ENCODE measurements around the gene SELENOF.

SELENOF gene

DNA sequence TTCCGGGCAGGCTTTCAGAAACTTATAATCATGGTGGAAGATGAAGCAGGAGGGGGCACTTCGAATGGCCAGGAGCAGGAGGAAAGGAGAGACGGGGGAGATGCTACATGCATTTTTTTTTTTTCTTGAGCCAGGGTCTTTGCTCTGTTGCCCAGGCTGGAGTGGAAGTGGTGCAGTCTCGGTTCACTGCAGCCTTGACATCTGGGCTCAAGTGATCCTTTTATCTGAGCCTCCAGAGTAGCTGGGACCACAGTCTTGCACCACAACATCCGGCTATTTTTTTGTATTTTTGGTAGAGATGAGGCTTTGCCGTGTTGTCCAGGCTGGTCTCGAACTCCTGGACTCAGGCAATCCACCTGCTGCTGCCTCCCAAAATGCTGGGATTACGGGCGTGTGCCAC, 61.6 kb downstream of the SELENOF start:
- Histone ChIP-seq H3K36me3 (ENCODE audit: control insufficient read depth, insufficient read depth, low read length) (no peaks in the 10 kb centered on the region), H3K4me3 (ENCODE audit: low read depth, low read length) (no peak overlapping the region), H3K9ac (ENCODE audit: low read depth, low read length) (no peak overlapping the region), H3K4me1 (ENCODE audit: control insufficient read depth, insufficient read depth, low read length) (no peaks in the 10 kb centered on the region), H3K27me3 (ENCODE audit: control insufficient read depth, insufficient read depth, low read length) (no peaks in the 10 kb centered on the region), H3K9me3 (ENCODE audit: control insufficient read depth, insufficient read depth, low read length) (no peaks in the 10 kb centered on the region)

DNA sequence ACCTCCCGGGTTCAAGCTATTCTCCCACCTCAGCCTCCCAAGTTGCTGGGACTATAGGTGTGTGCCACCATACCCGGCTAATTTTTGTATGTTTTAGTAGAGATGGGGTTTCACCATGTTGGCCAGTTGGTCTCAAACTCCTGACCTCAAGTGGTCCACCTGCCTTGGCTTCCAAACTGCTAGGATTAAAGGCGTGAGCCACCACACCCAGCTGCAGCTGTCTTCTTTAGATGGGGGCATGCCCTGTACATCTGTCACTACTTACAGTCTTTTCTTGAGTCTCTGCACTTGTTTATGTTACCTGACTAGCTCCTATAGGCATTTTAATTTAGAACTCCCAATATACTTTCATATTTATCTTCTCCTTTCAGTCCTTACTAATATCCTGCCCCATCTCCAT, 64.2 kb downstream of the SELENOF start:
- Histone ChIP-seq H3K9ac (ENCODE audit: low read depth, low read length) (no peak overlapping the region), H3K27me3 (ENCODE audit: control insufficient read depth, insufficient read depth, low read length) (no peaks in the 10 kb centered on the region), H3K4me3 (ENCODE audit: low read depth, low read length) (no peak overlapping the region)

DNA sequence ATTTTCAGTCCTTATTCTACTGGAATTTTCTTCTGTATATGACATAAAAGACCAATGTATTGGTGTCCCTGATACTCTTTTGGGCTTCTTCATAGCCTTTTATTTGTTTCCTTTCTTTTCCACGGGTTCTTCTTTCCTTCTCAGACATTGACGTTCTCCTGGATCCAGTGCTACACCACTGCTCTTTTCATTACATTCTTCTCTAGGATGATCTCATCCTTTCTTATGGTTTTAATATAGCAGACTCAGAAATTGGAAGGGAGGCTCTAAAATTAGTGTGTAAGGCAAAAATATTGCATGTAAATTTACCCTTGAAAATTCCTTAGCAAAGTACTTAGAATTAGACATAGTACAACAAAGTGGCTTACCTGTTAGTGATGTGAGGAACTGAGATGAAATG, 65.3 kb downstream of the SELENOF start:
- H3K4me3 ChIP-seq (ENCODE audit: low read depth, low read length), result no peak overlapping the region

More for the DNA sequence above, 64.2 kb downstream of the SELENOF start:
- H3K36me3 ChIP-seq (ENCODE audit: control insufficient read depth, insufficient read depth, low read length), result no peaks in the 10 kb centered on the region
- no peaks in the 10 kb centered on the region for H3K9me3 ChIP-seq (ENCODE audit: control insufficient read depth, insufficient read depth, low read length)
- H3K4me1 ChIP-seq (ENCODE audit: control insufficient read depth, insufficient read depth, low read length), result no peaks in the 10 kb centered on the region

DNA sequence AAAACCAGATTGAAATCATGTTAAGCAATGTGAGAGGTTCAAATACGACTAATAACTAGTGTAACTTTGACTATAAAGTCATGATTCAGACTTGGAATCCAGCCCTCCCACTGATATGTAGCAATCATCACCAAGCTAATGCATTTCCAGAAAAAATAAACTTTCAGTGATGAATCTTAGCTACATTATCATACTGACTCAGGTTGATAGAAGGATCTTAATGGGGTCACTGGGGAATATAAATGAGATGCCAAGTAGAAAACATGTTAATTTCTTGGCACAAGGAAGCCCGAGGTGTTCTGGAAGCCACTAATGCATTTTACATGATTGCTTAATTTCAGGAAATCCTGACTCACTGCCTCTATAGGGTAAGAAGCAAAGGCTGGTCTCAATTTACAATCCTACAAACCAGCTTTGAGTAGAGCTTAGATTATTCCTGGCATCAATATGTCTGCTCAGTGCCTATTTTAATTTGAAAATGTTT, 67.7 kb downstream of the SELENOF start:
- H3K9me3 ChIP-seq (ENCODE audit: control insufficient read depth, insufficient read depth, low read length), result no peaks in the 10 kb centered on the region
- no peak overlapping the region for H3K4me3 ChIP-seq (ENCODE audit: low read depth, low read length)
- no peak overlapping the region for H3K9ac ChIP-seq (ENCODE audit: low read depth, low read length)
- no peaks in the 10 kb centered on the region for H3K36me3 ChIP-seq (ENCODE audit: control insufficient read depth, insufficient read depth, low read length)
- no peaks in the 10 kb centered on the region for H3K27me3 ChIP-seq (ENCODE audit: control insufficient read depth, insufficient read depth, low read length)
- no peaks in the 10 kb centered on the region for H3K4me1 ChIP-seq (ENCODE audit: control insufficient read depth, insufficient read depth, low read length)

More for the DNA sequence above, 65.3 kb downstream of the SELENOF start:
- Histone ChIP-seq H3K4me1 (ENCODE audit: control insufficient read depth, insufficient read depth, low read length) (no peaks in the 10 kb centered on the region), H3K9me3 (ENCODE audit: control insufficient read depth, insufficient read depth, low read length) (no peaks in the 10 kb centered on the region), H3K36me3 (ENCODE audit: control insufficient read depth, insufficient read depth, low read length) (no peaks in the 10 kb centered on the region), H3K9ac (ENCODE audit: low read depth, low read length) (no peak overlapping the region), H3K27me3 (ENCODE audit: control insufficient read depth, insufficient read depth, low read length) (no peaks in the 10 kb centered on the region)

DNA sequence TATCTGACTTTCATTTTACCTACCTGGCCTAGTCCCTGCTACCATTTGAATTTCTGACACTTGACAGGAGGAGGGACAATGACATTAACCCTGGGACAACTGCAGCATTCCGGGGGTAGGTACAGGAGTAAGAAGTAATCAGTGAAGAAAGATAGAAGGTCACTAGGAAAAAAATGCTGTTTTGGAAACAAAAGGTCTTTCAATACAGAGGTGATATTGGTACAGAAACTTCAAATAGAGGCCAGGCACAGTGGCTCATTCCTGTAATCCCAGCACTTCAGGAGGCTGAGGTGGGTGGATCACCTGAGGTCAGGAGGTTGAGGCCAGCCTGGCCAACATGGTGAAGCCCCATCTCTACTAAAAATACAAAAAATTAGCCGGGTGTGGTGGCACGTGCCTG, 68.4 kb downstream of the SELENOF start:
- no peaks in the 10 kb centered on the region for H3K27me3 ChIP-seq (ENCODE audit: control insufficient read depth, insufficient read depth, low read length)
- no peaks in the 10 kb centered on the region for H3K4me1 ChIP-seq (ENCODE audit: control insufficient read depth, insufficient read depth, low read length)
- H3K9me3 ChIP-seq (ENCODE audit: control insufficient read depth, insufficient read depth, low read length), result no peaks in the 10 kb centered on the region
- no peaks in the 10 kb centered on the region for H3K36me3 ChIP-seq (ENCODE audit: control insufficient read depth, insufficient read depth, low read length)
- H3K9ac ChIP-seq (ENCODE audit: low read depth, low read length), result no peak overlapping the region
- no peak overlapping the region for H3K4me3 ChIP-seq (ENCODE audit: low read depth, low read length)

DNA sequence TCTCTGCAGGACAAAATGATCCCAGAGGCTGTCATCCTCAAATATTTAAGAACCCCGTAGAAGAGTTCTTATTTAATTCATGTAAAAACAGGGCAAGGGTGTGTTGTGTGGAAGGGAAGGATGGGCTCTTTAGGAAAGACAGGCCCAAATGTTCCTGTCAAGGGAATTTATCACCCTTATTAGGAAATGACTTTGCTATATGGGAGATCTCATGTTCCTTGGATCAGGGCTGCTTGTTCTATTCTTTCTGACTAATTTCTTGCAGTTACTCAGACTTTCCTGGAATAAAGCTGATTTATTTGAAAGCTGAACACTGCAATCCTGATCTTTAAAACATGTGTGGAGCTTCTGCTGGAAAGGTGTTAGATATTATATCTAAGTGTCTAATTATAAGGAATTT, 72.8 kb downstream of the SELENOF start:
- Histone ChIP-seq H3K9ac (ENCODE audit: low read depth, low read length) (no peak overlapping the region), H3K27me3 (ENCODE audit: control insufficient read depth, insufficient read depth, low read length) (no peaks in the 10 kb centered on the region), H3K36me3 (ENCODE audit: control insufficient read depth, insufficient read depth, low read length) (no peaks in the 10 kb centered on the region), H3K4me1 (ENCODE audit: control insufficient read depth, insufficient read depth, low read length) (no peaks in the 10 kb centered on the region), H3K9me3 (ENCODE audit: control insufficient read depth, insufficient read depth, low read length) (no peaks in the 10 kb centered on the region), H3K4me3 (ENCODE audit: low read depth, low read length) (no peak overlapping the region)

DNA sequence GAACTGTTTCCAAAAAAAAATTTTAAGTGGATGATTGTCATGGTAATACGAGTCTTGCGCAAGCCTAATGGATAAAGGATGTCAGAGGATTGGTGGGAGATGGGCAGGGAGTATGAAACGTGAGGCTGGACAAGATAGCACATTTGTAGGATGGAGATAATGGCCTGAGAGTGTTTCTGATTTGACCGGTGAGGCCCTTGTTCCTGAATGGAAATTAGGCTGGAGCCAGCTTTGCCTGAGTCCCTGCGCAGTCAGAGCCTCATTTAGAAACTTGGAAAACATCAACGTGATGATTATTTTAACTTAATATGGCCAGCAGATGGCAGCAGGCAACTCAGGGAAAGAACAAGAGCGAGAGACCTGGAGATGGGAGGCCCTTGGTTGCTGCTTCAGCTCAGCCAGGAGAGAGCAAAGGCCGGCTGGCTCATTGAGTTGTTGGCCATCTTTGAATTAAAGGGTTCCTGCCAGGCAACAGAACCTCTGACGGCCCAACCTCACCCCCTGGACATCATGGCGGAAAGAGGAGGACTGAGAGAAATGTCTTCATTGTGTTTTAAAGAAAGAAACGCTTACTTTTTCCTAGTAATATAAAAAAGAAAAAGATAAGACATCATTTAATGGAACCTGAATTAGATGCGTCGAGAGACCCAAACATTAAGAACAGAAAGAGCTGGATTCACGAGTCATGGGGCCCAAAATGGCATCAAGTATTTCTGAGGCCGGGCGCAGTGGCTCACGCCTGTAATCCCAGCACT, 80.3 kb downstream of the SELENOF start:
- Histone ChIP-seq H3K27me3 (ENCODE audit: control insufficient read depth, insufficient read depth, low read length) (no peaks in the 10 kb centered on the region), H3K36me3 (ENCODE audit: control insufficient read depth, insufficient read depth, low read length) (no peaks in the 10 kb centered on the region), H3K9me3 (ENCODE audit: control insufficient read depth, insufficient read depth, low read length) (no peaks in the 10 kb centered on the region), H3K4me3 (ENCODE audit: low read depth, low read length) (no peak overlapping the region), H3K4me1 (ENCODE audit: control insufficient read depth, insufficient read depth, low read length) (no peaks in the 10 kb centered on the region), H3K9ac (ENCODE audit: low read depth, low read length) (no peak overlapping the region)

DNA sequence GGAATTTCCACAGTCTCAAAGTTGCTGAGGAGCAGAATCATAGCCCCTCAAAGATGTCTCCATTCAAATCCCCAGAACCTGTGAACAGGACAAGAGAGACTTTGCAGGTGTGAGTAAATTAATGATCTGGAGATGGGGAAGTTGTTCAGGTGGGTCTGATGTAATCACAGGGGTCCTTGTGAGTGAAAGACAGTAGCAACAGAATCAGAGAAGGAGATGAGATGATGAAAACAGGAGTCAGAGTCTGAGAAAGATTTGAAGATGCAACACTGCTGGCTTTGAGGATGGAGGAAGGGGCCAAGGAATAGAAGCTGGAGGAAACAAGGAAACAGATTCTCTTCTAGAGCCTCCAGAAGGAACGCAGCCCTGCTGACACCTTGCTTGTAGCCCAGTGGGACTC, 81.5 kb downstream of the SELENOF start:
- H3K9me3 ChIP-seq (ENCODE audit: control insufficient read depth, insufficient read depth, low read length), result no peaks in the 10 kb centered on the region
- no peaks in the 10 kb centered on the region for H3K4me1 ChIP-seq (ENCODE audit: control insufficient read depth, insufficient read depth, low read length)
- H3K9ac ChIP-seq (ENCODE audit: low read depth, low read length), result no peak overlapping the region
- H3K4me3 ChIP-seq (ENCODE audit: low read depth, low read length), result no peak overlapping the region
- no peaks in the 10 kb centered on the region for H3K36me3 ChIP-seq (ENCODE audit: control insufficient read depth, insufficient read depth, low read length)
- no peaks in the 10 kb centered on the region for H3K27me3 ChIP-seq (ENCODE audit: control insufficient read depth, insufficient read depth, low read length)

DNA sequence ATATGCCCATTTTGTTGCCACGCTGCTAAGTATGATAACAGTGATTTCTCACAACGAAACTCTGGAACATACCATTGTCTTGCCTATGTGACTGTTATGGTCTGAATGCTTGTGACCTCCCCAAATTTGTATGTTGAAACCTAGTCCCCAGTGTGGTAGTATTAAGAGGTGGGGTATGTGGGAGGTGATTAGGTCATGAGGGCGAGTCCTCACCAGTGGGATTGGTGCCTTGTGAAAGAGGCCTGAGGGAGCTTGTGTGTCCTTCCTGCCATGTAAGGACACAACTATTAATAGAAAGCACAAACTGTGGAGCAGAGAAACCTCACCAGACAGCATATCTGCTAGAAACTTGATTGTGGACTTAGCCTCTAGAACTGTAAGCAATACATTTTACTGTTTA, 84.6 kb downstream of the SELENOF start:
- no peaks in the 10 kb centered on the region for H3K4me1 ChIP-seq (ENCODE audit: control insufficient read depth, insufficient read depth, low read length)
- H3K9me3 ChIP-seq (ENCODE audit: control insufficient read depth, insufficient read depth, low read length), result no peaks in the 10 kb centered on the region
- H3K9ac ChIP-seq (ENCODE audit: low read depth, low read length), result no peak overlapping the region
- no peaks in the 10 kb centered on the region for H3K27me3 ChIP-seq (ENCODE audit: control insufficient read depth, insufficient read depth, low read length)
- no peak overlapping the region for H3K4me3 ChIP-seq (ENCODE audit: low read depth, low read length)
- H3K36me3 ChIP-seq (ENCODE audit: control insufficient read depth, insufficient read depth, low read length), result no peaks in the 10 kb centered on the region

DNA sequence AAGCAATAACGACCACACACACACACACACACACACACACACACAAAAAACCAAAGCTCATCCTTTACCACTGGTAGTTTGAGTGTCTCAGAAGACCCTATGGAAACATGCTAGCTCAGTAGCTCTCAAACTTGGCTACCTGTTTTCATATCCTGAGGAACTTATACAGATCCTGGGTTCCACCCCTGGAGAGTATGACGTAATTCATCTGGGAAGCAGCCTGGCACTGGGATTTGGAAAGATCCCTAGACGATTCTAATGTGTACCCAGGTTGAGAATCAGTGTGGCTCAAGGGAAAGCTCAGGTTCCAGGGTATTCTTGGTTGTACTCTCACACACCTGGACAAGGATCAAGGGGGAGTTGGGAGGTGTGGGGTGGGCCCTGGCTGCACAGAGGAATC, 85.9 kb downstream of the SELENOF start:
- Histone ChIP-seq H3K9me3 (ENCODE audit: control insufficient read depth, insufficient read depth, low read length) (no peaks in the 10 kb centered on the region), H3K4me1 (ENCODE audit: control insufficient read depth, insufficient read depth, low read length) (peaks cover 2% of the 10 kb centered on the region), H3K27me3 (ENCODE audit: control insufficient read depth, insufficient read depth, low read length) (no peaks in the 10 kb centered on the region), H3K36me3 (ENCODE audit: control insufficient read depth, insufficient read depth, low read length) (no peaks in the 10 kb centered on the region), H3K9ac (ENCODE audit: low read depth, low read length) (no peak overlapping the region), H3K4me3 (ENCODE audit: low read depth, low read length) (no peak overlapping the region)

DNA sequence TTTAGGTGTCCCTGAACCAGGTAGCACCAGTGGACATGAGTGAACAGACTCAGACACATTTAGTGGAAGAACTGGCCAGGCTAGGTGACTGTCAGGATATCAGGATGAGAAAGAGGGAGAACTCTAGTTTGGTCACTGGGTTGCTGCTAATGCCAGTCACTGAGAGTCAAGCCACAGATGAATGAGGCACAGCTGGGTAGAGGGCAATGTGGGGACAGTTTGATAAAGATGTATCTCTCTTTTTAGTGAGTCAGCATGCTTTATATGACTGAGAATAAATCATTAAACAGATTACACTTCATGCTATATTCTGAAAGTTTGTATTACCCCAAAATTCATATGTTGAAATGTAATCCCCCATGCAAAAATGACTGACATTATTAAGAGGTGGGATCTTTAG, 87.1 kb downstream of the SELENOF start:
- Histone ChIP-seq H3K36me3 (ENCODE audit: control insufficient read depth, insufficient read depth, low read length) (no peaks in the 10 kb centered on the region), H3K27me3 (ENCODE audit: control insufficient read depth, insufficient read depth, low read length) (no peaks in the 10 kb centered on the region), H3K4me1 (ENCODE audit: control insufficient read depth, insufficient read depth, low read length) (peaks cover 2% of the 10 kb centered on the region), H3K9me3 (ENCODE audit: control insufficient read depth, insufficient read depth, low read length) (no peaks in the 10 kb centered on the region), H3K4me3 (ENCODE audit: low read depth, low read length) (no peak overlapping the region), H3K9ac (ENCODE audit: low read depth, low read length) (no peak overlapping the region)

DNA sequence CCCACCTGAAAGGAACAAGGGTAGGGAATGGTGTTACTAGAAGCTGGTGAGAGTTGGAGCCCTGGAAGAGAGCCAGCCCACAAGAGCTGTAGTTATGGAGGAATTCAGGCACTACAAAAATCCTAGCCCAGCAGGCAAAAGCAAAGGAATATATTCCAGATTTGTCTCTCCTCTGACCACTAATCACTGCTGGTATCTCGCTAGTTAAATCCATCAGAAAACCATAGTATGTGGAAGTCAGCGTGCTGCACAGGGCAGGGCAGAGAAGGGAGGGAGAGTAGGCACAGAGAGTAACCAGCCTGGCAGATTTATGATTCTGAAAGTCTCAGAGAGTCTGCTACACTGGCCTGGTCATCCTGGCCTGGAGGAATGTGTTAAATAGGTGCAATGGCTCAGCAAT, 88.6 kb downstream of the SELENOF start:
- H3K4me3 ChIP-seq (ENCODE audit: low read depth, low read length), result no peak overlapping the region
- H3K4me1 ChIP-seq (ENCODE audit: control insufficient read depth, insufficient read depth, low read length), result peaks cover 2% of the 10 kb centered on the region
- H3K36me3 ChIP-seq (ENCODE audit: control insufficient read depth, insufficient read depth, low read length), result no peaks in the 10 kb centered on the region
- H3K27me3 ChIP-seq (ENCODE audit: control insufficient read depth, insufficient read depth, low read length), result no peaks in the 10 kb centered on the region
- no peaks in the 10 kb centered on the region for H3K9me3 ChIP-seq (ENCODE audit: control insufficient read depth, insufficient read depth, low read length)
- H3K9ac ChIP-seq (ENCODE audit: low read depth, low read length), result no peak overlapping the region

Measured in iPS-15b (cell line).